ENCODE data around the gene ANO2. TPM values are rescaled to one million over a fixed set of nuclear protein-coding genes. Genes with fewer than 3 reads are reported as not detected.

Gene ANO2
- total and polyA plus RNA-seq, 4 donors: 0.03 to 0.25 (median 0.15) TPM

DNA sequence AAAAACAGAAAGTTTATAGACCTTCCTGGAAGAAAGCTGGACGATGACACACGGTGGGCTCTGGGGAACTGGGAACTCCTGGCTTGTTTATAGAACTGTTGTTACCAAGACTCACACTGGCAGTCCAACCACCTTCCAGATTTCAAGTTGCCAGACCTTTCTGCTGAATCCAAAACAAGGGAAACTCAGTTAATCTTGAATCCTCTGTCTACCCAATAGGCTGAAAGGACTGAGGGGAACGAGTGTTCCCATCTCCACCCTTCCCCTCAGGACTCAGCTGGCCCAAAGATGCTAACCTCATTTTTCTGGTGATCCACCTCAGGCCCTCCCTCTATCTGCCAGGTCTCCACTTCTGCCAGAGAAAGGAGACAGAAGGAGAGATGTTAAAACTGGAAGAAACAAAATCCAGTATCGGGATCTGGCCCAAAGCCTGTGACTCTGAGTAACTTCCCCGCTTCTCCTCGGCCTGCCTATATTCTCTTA, 231.4 kb downstream of the ANO2 start (continued):
- TF ChIP-seq SP1 (IDR thresholded peaks at IDR 0.05) (no peak), JUND (IDR thresholded peaks at IDR 0.05) (no peak)

DNA sequence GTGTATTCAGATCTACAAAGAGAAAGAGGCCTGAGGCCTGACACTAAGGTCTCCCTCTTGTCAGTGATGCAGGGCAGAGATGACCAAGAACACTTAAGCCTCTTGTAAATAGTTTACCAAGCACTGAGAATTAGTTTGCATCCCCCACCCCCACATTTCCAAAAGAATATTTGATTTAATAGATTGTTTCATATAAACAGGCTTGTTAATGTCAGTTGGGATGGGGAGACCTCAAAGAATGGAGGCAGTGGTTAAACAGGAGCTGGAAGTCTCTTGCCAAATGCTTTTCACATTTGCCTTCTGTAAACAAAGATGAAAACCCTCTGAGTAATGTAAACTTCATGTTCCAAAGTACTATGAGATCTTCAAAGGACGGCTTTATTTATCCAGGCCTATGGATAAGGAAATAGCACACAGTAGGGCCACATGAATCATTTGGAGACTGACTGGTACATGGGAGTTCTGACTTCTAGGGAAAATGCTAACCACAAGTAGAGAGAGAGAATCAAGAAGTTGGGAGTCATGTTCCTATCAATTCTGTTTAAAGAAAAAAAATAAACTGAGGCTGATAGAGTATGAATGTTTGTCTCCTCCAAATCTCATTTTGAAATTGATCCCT, 234.7 kb downstream of the ANO2 start:
- 68% methylated on average over 1 of the region's 1 CpG for WGBS
- H3K9me3 ChIP-seq (ENCODE audit: control insufficient read depth in 4 of 4, low read length in 3 of 4): no peaks in the 10 kb centered on the region
- H3K4me1 ChIP-seq (ENCODE audit: control insufficient read depth in 4 of 4, insufficient read depth in 4 of 4, low read length in 3 of 4): peaks cover 0 to 8% (median 3%) of the 10 kb centered on the region in 4 donors
- no peak for TF ChIP-seq SP1 (IDR thresholded peaks at IDR 0.05)
- TF ChIP-seq EGR1 (IDR thresholded peaks at IDR 0.05; ENCODE audit: low read depth in 2 of 2): no peak
- TF ChIP-seq, protein P1, sequence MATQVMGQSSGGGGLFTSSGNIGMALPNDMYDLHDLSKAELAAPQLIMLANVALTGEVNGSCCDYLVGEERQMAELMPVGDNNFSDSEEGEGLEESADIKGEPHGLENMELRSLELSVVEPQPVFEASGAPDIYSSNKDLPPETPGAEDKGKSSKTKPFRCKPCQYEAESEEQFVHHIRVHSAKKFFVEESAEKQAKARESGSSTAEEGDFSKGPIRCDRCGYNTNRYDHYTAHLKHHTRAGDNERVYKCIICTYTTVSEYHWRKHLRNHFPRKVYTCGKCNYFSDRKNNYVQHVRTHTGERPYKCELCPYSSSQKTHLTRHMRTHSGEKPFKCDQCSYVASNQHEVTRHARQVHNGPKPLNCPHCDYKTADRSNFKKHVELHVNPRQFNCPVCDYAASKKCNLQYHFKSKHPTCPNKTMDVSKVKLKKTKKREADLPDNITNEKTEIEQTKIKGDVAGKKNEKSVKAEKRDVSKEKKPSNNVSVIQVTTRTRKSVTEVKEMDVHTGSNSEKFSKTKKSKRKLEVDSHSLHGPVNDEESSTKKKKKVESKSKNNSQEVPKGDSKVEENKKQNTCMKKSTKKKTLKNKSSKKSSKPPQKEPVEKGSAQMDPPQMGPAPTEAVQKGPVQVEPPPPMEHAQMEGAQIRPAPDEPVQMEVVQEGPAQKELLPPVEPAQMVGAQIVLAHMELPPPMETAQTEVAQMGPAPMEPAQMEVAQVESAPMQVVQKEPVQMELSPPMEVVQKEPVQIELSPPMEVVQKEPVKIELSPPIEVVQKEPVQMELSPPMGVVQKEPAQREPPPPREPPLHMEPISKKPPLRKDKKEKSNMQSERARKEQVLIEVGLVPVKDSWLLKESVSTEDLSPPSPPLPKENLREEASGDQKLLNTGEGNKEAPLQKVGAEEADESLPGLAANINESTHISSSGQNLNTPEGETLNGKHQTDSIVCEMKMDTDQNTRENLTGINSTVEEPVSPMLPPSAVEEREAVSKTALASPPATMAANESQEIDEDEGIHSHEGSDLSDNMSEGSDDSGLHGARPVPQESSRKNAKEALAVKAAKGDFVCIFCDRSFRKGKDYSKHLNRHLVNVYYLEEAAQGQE (IDR thresholded peaks at IDR 0.05): no peak
- TF ChIP-seq YY1 (IDR thresholded peaks at IDR 0.05): no peak
- TF ChIP-seq NR2F2 (IDR thresholded peaks at IDR 0.05): no peak
- TF ChIP-seq, protein P2, sequence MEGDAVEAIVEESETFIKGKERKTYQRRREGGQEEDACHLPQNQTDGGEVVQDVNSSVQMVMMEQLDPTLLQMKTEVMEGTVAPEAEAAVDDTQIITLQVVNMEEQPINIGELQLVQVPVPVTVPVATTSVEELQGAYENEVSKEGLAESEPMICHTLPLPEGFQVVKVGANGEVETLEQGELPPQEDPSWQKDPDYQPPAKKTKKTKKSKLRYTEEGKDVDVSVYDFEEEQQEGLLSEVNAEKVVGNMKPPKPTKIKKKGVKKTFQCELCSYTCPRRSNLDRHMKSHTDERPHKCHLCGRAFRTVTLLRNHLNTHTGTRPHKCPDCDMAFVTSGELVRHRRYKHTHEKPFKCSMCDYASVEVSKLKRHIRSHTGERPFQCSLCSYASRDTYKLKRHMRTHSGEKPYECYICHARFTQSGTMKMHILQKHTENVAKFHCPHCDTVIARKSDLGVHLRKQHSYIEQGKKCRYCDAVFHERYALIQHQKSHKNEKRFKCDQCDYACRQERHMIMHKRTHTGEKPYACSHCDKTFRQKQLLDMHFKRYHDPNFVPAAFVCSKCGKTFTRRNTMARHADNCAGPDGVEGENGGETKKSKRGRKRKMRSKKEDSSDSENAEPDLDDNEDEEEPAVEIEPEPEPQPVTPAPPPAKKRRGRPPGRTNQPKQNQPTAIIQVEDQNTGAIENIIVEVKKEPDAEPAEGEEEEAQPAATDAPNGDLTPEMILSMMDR (IDR thresholded peaks at IDR 0.05; ENCODE audit: low read depth, low read length, missing input control): no peak
- no peak for TF ChIP-seq RXRA (IDR thresholded peaks at IDR 0.05)
- H3K27me3 ChIP-seq (ENCODE audit: control insufficient read depth in 4 of 4, insufficient read depth in 4 of 4, low read length in 3 of 4): no peaks in the 10 kb centered on the region
- H3K4me3 ChIP-seq (ENCODE audit: low read depth in 1 of 3, low read length in 3 of 3): no peak overlapping the region
- no peaks in the 10 kb centered on the region for H3K36me3 ChIP-seq (ENCODE audit: control insufficient read depth in 4 of 4, insufficient read depth in 3 of 4, low read depth in 1 of 4, low read length in 3 of 4)
- no peak overlapping the region for H3K27ac ChIP-seq (ENCODE audit: low read depth in 1 of 2, low read length in 2 of 2)
- DNase-seq (ENCODE audit: low spot score): peak; percentile 1
- no peak overlapping the region for H3K9ac ChIP-seq (ENCODE audit: low read depth in 1 of 2, low read length in 2 of 2)

DNA sequence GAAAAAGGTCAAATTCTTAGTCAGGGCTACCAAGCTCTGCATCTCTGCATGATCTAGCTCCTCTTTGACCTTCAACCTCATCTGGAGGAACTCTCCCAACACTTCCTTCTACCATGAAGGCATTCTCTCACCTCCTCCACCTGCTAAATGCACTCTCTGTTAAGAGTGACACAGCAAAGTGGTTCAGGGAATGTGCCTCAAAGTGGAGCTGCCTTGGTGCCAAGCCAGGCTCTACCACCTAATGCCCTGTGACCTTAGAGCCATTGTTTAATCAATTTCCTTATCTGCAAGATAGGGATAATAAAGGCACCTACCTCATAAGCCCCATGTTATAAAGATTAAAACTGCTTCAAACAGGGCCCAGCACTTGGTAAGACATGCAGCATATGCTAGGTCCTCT, 236.7 kb downstream of the ANO2 start:
- no peaks in the 10 kb centered on the region for H3K27me3 ChIP-seq (ENCODE audit: control insufficient read depth in 4 of 4, insufficient read depth in 4 of 4, low read length in 3 of 4)
- H3K4me1 ChIP-seq (ENCODE audit: control insufficient read depth in 4 of 4, insufficient read depth in 4 of 4, low read length in 3 of 4): no peaks in the 10 kb centered on the region
- TF ChIP-seq, protein P3, sequence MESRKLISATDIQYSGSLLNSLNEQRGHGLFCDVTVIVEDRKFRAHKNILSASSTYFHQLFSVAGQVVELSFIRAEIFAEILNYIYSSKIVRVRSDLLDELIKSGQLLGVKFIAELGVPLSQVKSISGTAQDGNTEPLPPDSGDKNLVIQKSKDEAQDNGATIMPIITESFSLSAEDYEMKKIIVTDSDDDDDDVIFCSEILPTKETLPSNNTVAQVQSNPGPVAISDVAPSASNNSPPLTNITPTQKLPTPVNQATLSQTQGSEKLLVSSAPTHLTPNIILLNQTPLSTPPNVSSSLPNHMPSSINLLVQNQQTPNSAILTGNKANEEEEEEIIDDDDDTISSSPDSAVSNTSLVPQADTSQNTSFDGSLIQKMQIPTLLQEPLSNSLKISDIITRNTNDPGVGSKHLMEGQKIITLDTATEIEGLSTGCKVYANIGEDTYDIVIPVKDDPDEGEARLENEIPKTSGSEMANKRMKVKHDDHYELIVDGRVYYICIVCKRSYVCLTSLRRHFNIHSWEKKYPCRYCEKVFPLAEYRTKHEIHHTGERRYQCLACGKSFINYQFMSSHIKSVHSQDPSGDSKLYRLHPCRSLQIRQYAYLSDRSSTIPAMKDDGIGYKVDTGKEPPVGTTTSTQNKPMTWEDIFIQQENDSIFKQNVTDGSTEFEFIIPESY (IDR thresholded peaks at IDR 0.05): no peak
- TF ChIP-seq JUND (IDR thresholded peaks at IDR 0.05) (no peak), YY1 (IDR thresholded peaks at IDR 0.05) (no peak), FOXA2 (IDR thresholded peaks at IDR 0.05) (no peak)
- TF ChIP-seq, protein P4, sequence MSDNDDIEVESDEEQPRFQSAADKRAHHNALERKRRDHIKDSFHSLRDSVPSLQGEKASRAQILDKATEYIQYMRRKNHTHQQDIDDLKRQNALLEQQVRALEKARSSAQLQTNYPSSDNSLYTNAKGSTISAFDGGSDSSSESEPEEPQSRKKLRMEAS (IDR thresholded peaks at IDR 0.05): no peak
- TF ChIP-seq, protein P1 (IDR thresholded peaks at IDR 0.05): no peak
- TF ChIP-seq, protein P2 (IDR thresholded peaks at IDR 0.05; ENCODE audit: low read depth, low read length, missing input control): no peak
- DNase-seq (ENCODE audit: low spot score): no peak
- no peaks in the 10 kb centered on the region for H3K36me3 ChIP-seq (ENCODE audit: control insufficient read depth in 4 of 4, insufficient read depth in 3 of 4, low read depth in 1 of 4, low read length in 3 of 4)
- no peaks in the 10 kb centered on the region for H3K9me3 ChIP-seq (ENCODE audit: control insufficient read depth in 4 of 4, low read length in 3 of 4)
- no peak overlapping the region for H3K9ac ChIP-seq (ENCODE audit: low read depth in 1 of 2, low read length in 2 of 2)
- no peak overlapping the region for H3K4me3 ChIP-seq (ENCODE audit: low read depth in 1 of 3, low read length in 3 of 3)
- H3K27ac ChIP-seq (ENCODE audit: low read depth in 1 of 2, low read length in 2 of 2): no peak overlapping the region

Measured in liver (tissue), 9 donors.